ENCODE results near the gene SUGCT.

DNA sequence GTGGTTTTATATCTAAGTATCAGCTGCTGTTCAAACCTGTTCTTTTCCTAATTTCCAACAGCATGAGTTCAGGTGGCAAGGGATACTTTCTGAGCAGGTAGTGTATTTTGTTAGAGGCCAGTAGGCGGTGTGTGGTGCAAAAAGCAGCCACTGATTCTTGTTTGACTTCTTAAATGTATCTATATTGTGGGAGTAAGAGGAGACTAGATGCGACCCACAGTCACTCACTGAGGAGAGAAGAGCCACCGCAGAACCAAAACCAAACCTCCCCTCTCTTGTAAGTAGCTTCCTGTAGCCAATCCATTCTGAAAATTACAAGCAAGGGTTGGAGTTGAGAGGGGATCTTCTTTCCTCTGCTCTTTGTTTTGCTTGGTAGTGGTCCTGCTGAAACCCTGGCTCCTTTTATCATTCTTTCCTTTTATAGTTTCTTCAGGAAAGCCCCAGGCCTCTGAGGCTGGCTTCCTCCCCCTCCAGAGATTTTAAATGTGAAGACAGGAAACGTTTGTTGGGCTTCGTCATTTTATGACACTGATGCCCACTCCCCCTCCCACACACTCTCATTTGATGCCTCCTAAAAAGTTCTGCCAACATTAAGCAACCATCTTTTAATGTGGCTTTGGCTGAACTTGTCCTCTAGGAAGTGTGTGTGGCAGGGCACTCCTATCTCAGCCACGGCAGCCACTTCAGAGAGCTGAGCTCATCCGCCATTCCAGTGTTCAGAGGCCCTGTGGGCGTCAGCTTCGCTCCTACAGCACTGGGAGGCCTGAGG lies 566.0 kb downstream of the SUGCT start:
- TF ChIP-seq TAF1 (IDR thresholded peaks at IDR 0.05; ENCODE audit: low read depth) (no peak), EP300 (IDR thresholded peaks at IDR 0.05; ENCODE audit: borderline replicate concordance) (no peak), FOXM1 (IDR thresholded peaks at IDR 0.05; ENCODE audit: borderline replicate concordance, low read depth) (no peak), RAD21 (IDR thresholded peaks at IDR 0.05; ENCODE audit: low read depth) (no peak), MAX (IDR thresholded peaks at IDR 0.05) (no peak), REST (IDR thresholded peaks at IDR 0.05; ENCODE audit: low read depth) (no peak), NFIC (IDR thresholded peaks at IDR 0.05) (no peak), CREB1 (IDR thresholded peaks at IDR 0.05; ENCODE audit: low read depth) (no peak)

All from Ishikawa (cell line).